IPS-18c (cell line): Measurements from ENCODE around the gene MAP1LC3B2.

Experiments
- H3K4me3 ChIP-seq: 2 replicates; pipeline ENCODE4 v1.7.0; 2013; ENCODE audit warnings: low read depth, mild to moderate bottlenecking, low read length, moderate library complexity; ENCODE audit not compliant: insufficient read depth
- H3K9me3 ChIP-seq: one replicate; pipeline ENCODE4 v1.6.1; 2013; ENCODE audit warnings: mild to moderate bottlenecking, low read length, moderate library complexity; ENCODE audit not compliant: control insufficient read depth, insufficient read depth

Gene MAP1LC3B2

DNA sequence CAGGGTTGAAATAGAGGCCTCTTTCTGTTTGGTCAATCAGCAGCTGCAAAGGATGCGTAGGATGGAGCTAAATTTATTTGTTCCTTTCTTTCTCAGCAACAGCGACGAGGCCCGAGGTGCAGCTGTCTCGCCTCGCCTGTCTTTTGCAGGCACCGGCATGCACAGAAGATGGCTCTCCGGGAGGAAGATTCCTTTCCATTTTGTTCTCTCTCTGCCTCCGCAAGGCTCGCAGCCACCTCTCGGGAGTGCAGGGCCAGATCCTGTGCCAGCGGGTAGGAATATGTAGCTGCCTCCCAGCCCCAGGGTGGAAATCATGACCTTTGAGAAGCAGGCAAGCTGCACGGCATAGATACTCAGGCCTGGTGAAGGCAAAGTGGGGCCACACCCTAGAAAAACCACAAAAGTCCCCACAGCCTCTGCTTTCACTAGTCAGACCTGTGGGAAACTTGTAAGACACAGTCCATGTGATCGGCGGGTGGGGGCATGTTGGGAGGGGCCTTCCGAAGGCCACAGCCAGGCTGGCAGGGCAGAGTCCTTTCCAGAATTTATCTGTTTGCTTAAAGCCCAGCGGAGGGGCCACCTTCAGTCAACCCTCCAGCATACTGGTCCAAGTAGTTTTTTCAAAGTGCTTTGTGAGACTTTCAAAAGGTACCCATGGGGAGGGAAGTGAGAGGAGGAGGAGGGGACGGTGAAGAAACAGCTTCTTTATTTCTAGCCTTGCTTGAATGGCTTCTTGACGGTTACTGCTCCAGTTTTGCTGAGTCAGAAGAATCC lies at the start of gene MAP1LC3B2:
MAP1LC3B2 (plus strand) TSS at position 220 of the 774 bp plus-strand sequence. CDS start 16,562 bp downstream, outside the sequence.
- Histone ChIP-seq H3K9me3 (no peaks in the 10 kb centered on the region), H3K4me3 (no peak within 1 kb of the TSS)

- Histone ChIP-seq H3K9me3 (no peaks in the 10 kb centered on the region), H3K4me3 (no peak overlapping the region)
Observed at GRCh38 chr12:116513944-116514343, 45.2 kb upstream of the MAP1LC3B2 start.

- H3K4me3 ChIP-seq: no peak overlapping the region
- no peaks in the 10 kb centered on the region for H3K9me3 ChIP-seq
Observed at GRCh38 chr12:116515684-116516083, 43.5 kb upstream of the MAP1LC3B2 start.

DNA sequence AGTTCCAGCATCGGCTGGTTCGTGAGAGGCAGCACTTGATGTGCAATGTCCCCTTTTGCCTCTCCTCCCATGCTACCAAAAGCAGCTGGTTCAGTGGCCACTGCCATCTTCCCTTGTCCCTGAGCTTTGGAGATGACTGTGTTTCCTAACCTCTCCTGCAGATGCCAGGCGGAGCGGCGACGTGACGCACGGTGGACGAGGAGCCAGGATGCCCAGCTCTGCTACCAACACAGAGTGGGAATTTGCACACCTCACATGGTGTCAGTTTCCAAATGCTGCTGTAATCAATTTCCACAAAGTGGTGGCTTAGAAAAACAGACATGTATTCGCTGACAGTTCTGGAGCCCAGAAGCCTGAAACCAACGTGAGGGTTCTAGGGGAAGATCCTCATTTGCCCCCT lies 42.5 kb upstream of the MAP1LC3B2 start:
- Histone ChIP-seq H3K4me3 (no peak overlapping the region), H3K9me3 (peaks cover 2% of the 10 kb centered on the region)

DNA sequence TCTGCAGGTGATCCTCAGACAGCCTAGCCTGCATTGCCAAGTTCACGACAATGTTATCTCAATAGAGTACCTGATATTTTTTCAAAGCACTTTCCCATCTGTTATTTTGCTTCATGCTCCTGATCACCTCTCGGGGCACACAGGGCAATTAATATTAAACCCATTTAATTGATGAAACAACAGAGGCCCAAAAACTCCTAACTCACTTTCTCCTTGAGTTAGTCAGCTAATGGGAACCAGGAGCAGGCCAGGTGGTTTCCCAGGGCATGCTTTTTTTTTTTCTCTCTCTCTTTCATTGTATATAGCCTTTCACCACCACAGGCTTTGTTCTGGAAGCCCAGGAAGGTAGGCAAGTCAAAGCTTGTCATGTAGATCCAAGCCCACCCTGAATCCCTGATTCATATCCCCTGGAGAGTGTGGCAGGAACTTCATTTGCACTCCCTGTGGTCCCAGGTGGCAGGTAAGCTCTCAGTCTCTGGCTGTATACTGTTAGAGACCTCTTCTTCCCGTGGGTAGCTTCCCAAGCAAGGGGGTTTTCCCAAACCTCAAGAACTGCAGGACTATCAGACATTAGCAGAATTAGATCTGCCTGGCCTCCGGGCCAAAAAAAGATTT lies 41.6 kb upstream of the MAP1LC3B2 start:
- H3K4me3 ChIP-seq: no peak overlapping the region
- H3K9me3 ChIP-seq: peaks cover 2% of the 10 kb centered on the region

GRCh38 chr12:116520225-116520760 lies 38.9 kb upstream of the MAP1LC3B2 start:
- no peak overlapping the region for H3K4me3 ChIP-seq
- peaks cover 2% of the 10 kb centered on the region for H3K9me3 ChIP-seq

DNA sequence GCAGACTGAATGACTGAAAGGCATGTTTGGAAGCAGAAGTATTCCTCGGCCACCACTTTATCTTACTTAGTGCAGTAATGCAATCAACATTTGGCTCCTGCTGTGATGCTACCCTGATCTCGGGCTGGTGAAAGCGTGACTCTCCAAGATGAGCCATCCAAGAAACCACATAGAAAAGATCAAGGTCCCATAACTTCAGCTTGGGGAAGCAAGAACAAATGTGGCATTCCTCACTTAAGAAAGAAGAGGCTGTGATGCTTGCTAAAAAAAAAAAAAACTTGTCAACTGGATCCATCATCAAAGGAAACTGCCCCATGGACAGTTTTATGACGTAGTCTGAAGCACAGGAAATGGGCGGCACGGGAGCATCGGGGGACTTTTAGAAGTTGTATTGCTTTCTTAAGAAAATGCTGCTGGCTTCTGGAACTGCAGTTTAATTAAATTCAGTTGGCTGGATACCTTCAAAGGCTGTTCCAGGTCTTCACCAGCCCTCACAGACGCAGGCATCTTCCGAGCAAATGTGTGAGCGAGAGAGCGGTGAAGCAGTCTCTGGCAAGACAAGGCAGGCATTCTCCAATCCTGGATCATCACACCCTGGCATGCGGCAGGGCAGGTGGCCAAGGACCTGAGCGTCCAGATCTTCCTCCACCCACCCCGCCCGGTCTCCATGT lies 38.2 kb upstream of the MAP1LC3B2 start:
- no peak overlapping the region for H3K4me3 ChIP-seq
- H3K9me3 ChIP-seq: peaks cover 2% of the 10 kb centered on the region

- H3K9me3 ChIP-seq: peaks cover 2% of the 10 kb centered on the region
- no peak overlapping the region for H3K4me3 ChIP-seq
Observed at GRCh38 chr12:116524311-116524710, 34.9 kb upstream of the MAP1LC3B2 start.

GRCh38 chr12:116524964-116525379 lies 34.2 kb upstream of the MAP1LC3B2 start:
- Histone ChIP-seq H3K9me3 (peaks cover 2% of the 10 kb centered on the region), H3K4me3 (no peak overlapping the region)

DNA sequence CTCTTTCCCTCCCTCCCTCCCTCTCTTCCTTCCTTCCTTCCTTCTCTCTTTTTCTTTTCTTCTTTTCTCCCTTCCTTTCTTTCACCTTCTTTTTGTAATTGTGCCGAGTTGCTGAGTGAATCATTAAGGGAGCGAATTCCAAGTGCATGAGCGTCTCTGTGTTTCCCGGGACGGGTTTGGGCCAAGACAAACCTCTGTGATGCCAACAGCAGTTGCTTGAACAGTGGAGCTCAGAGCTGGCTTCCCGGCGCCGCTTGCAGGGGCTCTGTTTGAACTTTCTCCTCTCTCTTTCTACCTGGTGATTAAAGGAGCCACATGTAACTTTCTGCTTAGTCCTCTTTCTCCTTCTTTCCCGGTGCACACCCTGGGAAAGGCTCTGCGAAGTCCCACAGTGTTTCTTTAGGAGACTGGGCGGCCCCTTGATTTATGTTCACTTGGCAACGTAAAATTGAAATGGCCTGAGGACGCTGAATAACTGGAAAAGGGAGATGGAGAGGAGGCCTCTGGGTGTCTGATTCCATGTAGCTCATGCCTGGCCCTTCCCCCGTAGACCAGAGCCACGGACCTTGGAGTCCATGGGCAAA lies 33.7 kb upstream of the MAP1LC3B2 start:
- Histone ChIP-seq H3K9me3 (peaks cover 2% of the 10 kb centered on the region), H3K4me3 (no peak overlapping the region)

DNA sequence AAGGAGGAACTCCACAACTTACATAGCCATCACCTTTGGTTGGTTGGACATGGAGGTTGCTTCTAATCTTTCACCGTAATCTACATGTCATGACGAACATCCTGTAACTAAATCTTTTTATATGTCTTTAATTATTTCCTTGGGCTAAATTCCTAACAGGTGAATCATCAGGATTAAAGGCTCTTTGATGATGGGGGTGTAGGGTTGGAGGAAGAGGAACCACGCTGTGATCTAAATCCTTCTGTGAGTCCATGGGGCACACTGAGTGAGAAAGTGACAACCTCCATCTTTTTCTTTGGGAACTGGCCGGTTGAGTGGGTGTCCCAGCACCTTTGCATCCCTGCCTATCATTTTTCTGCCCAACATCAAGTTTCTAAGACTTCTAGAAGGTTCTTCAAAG lies 31.1 kb upstream of the MAP1LC3B2 start:
- Histone ChIP-seq H3K4me3 (no peak overlapping the region), H3K9me3 (no peaks in the 10 kb centered on the region)

GRCh38 chr12:116528498-116528897 lies 30.7 kb upstream of the MAP1LC3B2 start:
- no peaks in the 10 kb centered on the region for H3K9me3 ChIP-seq
- no peak overlapping the region for H3K4me3 ChIP-seq

- no peaks in the 10 kb centered on the region for H3K9me3 ChIP-seq
- no peak overlapping the region for H3K4me3 ChIP-seq
Observed at GRCh38 chr12:116529048-116529447, 30.1 kb upstream of the MAP1LC3B2 start.

- no peaks in the 10 kb centered on the region for H3K9me3 ChIP-seq
- no peak overlapping the region for H3K4me3 ChIP-seq
Observed at GRCh38 chr12:116529686-116530085, 29.5 kb upstream of the MAP1LC3B2 start.

DNA sequence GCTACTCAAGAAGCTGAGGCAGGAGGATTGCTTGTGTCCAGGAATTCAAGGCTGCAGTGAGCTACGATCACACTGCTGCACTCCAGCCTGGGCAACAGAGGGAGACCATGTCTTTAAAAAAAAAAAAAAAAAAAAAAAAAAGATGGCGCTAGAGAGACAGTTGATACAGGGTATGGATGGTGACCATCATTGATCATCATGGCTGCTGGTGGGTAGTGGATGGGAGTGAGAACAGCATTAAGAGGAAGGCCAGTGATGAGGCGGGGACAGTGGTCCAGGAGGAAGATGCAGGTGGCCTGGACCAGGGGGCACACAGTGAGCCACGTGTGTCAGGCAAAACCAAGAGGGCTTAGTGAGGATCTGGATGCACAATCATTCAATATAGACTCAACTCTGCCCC lies 26.8 kb upstream of the MAP1LC3B2 start:
- Histone ChIP-seq H3K9me3 (no peaks in the 10 kb centered on the region), H3K4me3 (no peak overlapping the region)

DNA sequence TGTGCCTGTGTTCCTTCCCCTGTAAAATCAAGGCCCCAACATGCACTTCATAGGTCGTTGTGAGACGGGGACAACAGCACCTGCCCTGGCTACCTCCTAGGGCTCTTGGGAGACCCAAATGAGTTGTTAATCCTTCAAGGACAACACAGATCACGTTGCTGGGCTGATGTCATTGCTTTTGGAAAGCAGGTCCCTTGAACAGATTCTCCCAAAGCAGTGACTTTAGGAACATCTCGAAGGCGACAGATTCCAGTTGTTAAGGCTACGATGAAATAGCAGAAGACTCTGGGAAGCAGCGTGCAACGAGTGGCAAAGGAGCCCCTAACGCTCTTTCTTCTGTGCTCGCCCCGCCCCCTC lies 26.2 kb upstream of the MAP1LC3B2 start:
- peak overlapping the region; percentile 77; the same call in 1 of the 2 replicates for H3K4me3 ChIP-seq
- no peaks in the 10 kb centered on the region for H3K9me3 ChIP-seq

DNA sequence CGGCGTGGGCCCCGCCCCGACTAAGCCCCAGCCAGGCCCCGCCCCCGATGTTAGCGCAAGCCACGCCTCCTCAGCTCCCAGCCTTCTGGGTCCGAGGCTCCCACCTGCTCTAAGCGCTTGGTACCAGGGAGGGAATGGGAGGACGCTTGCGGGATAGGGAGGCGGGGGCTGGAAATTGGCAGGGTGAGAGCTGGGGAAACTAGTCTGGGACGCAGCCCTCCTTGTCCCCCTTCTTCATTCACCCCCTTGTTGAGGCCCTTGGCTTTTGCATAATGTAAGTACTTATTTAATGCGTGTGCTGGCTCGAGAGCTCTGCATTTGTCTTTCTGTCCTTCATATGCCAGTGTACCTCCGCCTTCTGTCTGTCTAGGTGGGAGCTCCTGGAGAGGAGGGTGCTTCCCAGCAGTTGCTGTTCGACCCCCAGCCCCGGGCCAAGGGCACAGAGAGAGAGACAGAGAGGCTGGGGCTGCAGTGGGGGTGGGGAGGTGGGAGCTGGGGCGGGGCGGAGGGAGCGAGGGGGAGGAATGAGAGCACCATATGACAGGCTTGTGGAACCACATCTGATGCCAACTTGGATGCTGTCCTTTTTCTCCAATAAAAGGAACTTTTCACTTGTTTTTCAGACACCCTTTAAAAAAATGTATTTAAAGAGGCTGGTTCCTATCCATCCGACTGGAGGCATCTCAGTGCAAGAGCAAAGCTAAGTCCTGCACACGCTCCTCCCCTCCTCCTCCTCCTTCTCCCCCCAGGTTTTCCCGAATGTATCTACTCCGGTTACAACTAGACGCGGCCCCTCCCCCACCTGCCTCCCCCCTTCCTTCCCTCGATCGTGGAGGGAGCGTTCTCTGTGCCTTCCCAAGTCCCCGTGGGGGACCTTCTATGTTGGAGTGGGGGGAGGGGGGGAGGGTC lies 25.6 kb upstream of the MAP1LC3B2 start:
- no peaks in the 10 kb centered on the region for H3K9me3 ChIP-seq
- H3K4me3 ChIP-seq: peak overlapping the region; percentile 77
